ENCODE measurements around the gene CDH4. TPM values are rescaled to one million over a fixed set of nuclear protein-coding genes. Genes with fewer than 3 reads are reported as not detected.

Gene CDH4
- total and polyA plus RNA-seq, 2 of the 8 experiments (the other 6 are each of a cell fraction or from before 2014, with no cell fraction given) = 4.3 to 7.9 TPM

DNA sequence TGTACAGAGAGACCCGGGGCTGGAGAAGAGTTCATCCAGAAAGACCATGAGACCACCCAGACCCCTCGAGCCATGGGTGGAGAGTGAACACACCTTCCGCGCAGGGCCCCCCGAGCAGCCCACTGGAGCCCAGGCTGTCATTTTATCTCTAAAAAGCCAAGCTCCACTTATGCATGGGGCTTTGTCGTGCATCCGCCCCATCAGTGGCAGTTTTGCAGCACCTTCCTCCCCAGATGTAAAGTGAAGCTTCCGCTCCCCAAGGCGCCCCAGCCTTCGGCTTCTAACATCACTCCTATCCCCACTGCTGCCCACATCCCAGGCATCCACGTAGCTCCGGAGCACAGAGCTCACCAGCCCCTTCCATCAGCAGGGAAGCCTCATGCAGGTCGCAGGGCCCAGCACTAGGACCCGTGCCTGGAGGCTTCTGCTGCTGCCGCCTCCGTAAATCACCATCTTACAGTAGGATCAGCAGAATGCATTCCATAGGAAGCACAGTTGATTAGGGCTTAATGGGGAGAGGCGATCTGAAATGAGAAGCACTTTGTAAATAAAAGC lies 512.5 kb downstream of the CDH4 start:
- H3K9me3 ChIP-seq (ENCODE audit: insufficient read depth in 2 of 2, low read depth in 1 of 2, low read length in 1 of 2) = no peaks in the 10 kb centered on the region
- H3K27ac ChIP-seq (ENCODE audit: low read depth, low read length) = no peak overlapping the region
- H4K91ac ChIP-seq (replicated peaks; ENCODE audit: insufficient read length, low read length) = no peak overlapping the region
- no peak overlapping the region for H3K4me3 ChIP-seq (ENCODE audit: extremely low read depth in 1 of 4, insufficient read depth in 2 of 4, low read depth in 3 of 4, low read length in 4 of 4)
- H4K5ac ChIP-seq (ENCODE audit: insufficient read length, low read depth, low read length) = no peak overlapping the region
- no peak for FAIRE-seq
- no peak overlapping the region for H3K18ac ChIP-seq (ENCODE audit: extremely low read depth, low read length)
- no peak overlapping the region for H4K8ac ChIP-seq (ENCODE audit: extremely low read depth, insufficient read depth, low read length)
- no peak overlapping the region for H2AK5ac ChIP-seq (ENCODE audit: low read depth, low read length)
- H3K36me3 ChIP-seq (ENCODE audit: control insufficient read depth in 2 of 4, insufficient read depth in 4 of 4, low read length in 3 of 4) = no peaks in the 10 kb centered on the region
- no peak for DNase-seq (ENCODE audit: low read depth in 1 of 2, low spot score in 2 of 2)
- H2BK20ac ChIP-seq (ENCODE audit: low read length) = no peak overlapping the region
- no peak overlapping the region for H2AFZ ChIP-seq (ENCODE audit: low read length)
- no peak overlapping the region for H3K9ac ChIP-seq (replicated peaks in 1 of 4; ENCODE audit: extremely low read depth in 1 of 4, low read depth in 3 of 4, low read length in 3 of 4)
- H3K4me1 ChIP-seq (replicated peaks in 1 of 4; ENCODE audit: control insufficient read depth in 3 of 4, insufficient read depth in 4 of 4, low read length in 3 of 4) = peaks cover 0 to 3% (median 0%) of the 10 kb centered on the region in 4 experiments; a peak in 1 of 7 replicates
- no peak overlapping the region for H3K14ac ChIP-seq (ENCODE audit: insufficient read length)
- H3K79me1 ChIP-seq (ENCODE audit: low read depth, low read length) = no peaks in the 10 kb centered on the region
- no peak overlapping the region for H2BK15ac ChIP-seq (ENCODE audit: low read length)
- no peak overlapping the region for H3K4ac ChIP-seq (replicated peaks; ENCODE audit: insufficient read length, low read depth, low read length)
- H3K56ac ChIP-seq (replicated peaks; ENCODE audit: insufficient read length, low read depth, low read length) = no peak overlapping the region
- no peaks in the 10 kb centered on the region for H3K79me2 ChIP-seq (ENCODE audit: control insufficient read depth in 1 of 2, insufficient read depth in 2 of 2, low read length in 2 of 2)
- ChIA-PET CTCF (ENCODE audit: partially characterized antibody) (interaction anchor here (0.8 to 2.0 kb wide), 4 partner anchors 11 to 502 kb away, joined by 3 to 4 read pairs (median 4); no protein-coding TSS in a partner anchor), POLR2A (ENCODE audit: partially characterized antibody) (no interaction called here)
- no peak overlapping the region for H2BK120ac ChIP-seq (replicated peaks; ENCODE audit: low read depth, low read length)
- H3K4me2 ChIP-seq (ENCODE audit: insufficient read depth in 1 of 2, low read depth in 2 of 2, low read length in 2 of 2) = no peak overlapping the region
- no peak overlapping the region for H3K23ac ChIP-seq (ENCODE audit: insufficient read length)
- H2BK5ac ChIP-seq (ENCODE audit: low read depth, low read length) = no peak overlapping the region
- no peaks in the 10 kb centered on the region for H4K20me1 ChIP-seq (replicated peaks in 1 of 2; ENCODE audit: control insufficient read depth in 1 of 2, insufficient read depth in 2 of 2, low read length in 2 of 2)
- no peaks in the 10 kb centered on the region; a peak in 2 of 7 replicates for H3K27me3 ChIP-seq (replicated peaks in 1 of 4; ENCODE audit: control insufficient read depth in 3 of 4, extremely low read depth in 1 of 4, insufficient read depth in 3 of 4, low read length in 3 of 4)
- WGBS, 2 experiments (ENCODE audit: extremely low coverage in 1 of 2, insufficient coverage in 1 of 2, insufficient read length in 1 of 2, insufficient replicate concordance in 2 of 2, low coverage in 1 of 2, low lambda C conversion rate in 2 of 2, missing lambda C conversion rate in 1 of 2) = 90% methylated on average over 17 of the region's 17 CpGs; no CpG with 5 or more reads in 1 of the 2 experiments
- H2BK12ac ChIP-seq (ENCODE audit: low read depth, low read length) = no peak overlapping the region
- H3K23me2 ChIP-seq (ENCODE audit: low read depth, low read length) = no peaks in the 10 kb centered on the region
- TF ChIP-seq CBX8 (IDR thresholded peaks at IDR 0.05; ENCODE audit: borderline replicate concordance, low read depth, low read length) (no peak), SAP30 (IDR thresholded peaks at IDR 0.05; ENCODE audit: insufficient read depth, insufficient replicate concordance, low read length) (no peak), PHF8 (conservative IDR thresholded peaks at IDR 0.05; ENCODE audit: low read depth, low read length) (no peak), SP1 (IDR thresholded peaks at IDR 0.05; ENCODE audit: low read depth, low read length) (no peak), CREB1 (IDR thresholded peaks at IDR 0.05) (no peak), MAFK (IDR thresholded peaks at IDR 0.05; ENCODE audit: low read depth, low read length) (no peak), RXRA (IDR thresholded peaks at IDR 0.05; ENCODE audit: insufficient read depth, low read depth, low read length) (no peak), SP4 (IDR thresholded peaks at IDR 0.05; ENCODE audit: low read length) (no peak), HDAC6 (IDR thresholded peaks at IDR 0.05; ENCODE audit: low read depth, low read length) (no peak), SIX5 (IDR thresholded peaks at IDR 0.05; ENCODE audit: low read depth, low read length) (no peak), EZH2 (IDR thresholded peaks at IDR 0.05; ENCODE audit: low read depth, low read length, severe bottlenecking) (no peak)
- TF ChIP-seq, protein P1, sequence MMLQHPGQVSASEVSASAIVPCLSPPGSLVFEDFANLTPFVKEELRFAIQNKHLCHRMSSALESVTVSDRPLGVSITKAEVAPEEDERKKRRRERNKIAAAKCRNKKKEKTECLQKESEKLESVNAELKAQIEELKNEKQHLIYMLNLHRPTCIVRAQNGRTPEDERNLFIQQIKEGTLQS (IDR thresholded peaks at IDR 0.05; ENCODE audit: insufficient read depth, low read depth, low read length) = no peak
- TF ChIP-seq, protein P2, sequence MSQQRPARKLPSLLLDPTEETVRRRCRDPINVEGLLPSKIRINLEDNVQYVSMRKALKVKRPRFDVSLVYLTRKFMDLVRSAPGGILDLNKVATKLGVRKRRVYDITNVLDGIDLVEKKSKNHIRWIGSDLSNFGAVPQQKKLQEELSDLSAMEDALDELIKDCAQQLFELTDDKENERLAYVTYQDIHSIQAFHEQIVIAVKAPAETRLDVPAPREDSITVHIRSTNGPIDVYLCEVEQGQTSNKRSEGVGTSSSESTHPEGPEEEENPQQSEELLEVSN (IDR thresholded peaks at IDR 0.05) = no peak

Data from H1 (cell line).